ENCODE data around the gene AFF3. TPM values are rescaled to one million over a fixed set of nuclear protein-coding genes. Genes with fewer than 3 reads are reported as not detected.

The AFF3 gene
- total and polyA plus RNA-seq, 2 donors (not counting 3 experiments of a cell fraction or from before 2014, with no cell fraction given) = 0.06 to 0.07 TPM

GRCh38 chr2:100043891-100044255 lies 98.5 kb downstream of the AFF3 start:
- Histone ChIP-seq H3K4me3 (replicated peaks in 1 of 3; ENCODE audit: insufficient read depth in 1 of 3, low read depth in 1 of 3, low read length in 3 of 3) (no peak overlapping the region), H3K79me2 (ENCODE audit: control insufficient read depth, insufficient read depth, low read length) (no peaks in the 10 kb centered on the region), H3K9me3 (replicated peaks; ENCODE audit: control insufficient read depth, insufficient read depth, low read length) (no peaks in the 10 kb centered on the region), H3K4me1 (ENCODE audit: control insufficient read depth, extremely low read depth, insufficient read depth, low read length) (no peaks in the 10 kb centered on the region), H3K27ac (ENCODE audit: insufficient read depth, low read depth, low read length) (no peak overlapping the region), H3K27me3 (ENCODE audit: control insufficient read depth in 2 of 2, insufficient read depth in 2 of 2, low read length in 2 of 2) (peaks cover 0 to 3% of the 10 kb centered on the region in 2 experiments), H3K36me3 (ENCODE audit: control insufficient read depth in 2 of 2, extremely low read depth in 1 of 2, insufficient read depth in 2 of 2, low read length in 2 of 2) (no peaks in the 10 kb centered on the region), H2AFZ (ENCODE audit: low read depth, low read length) (no peak overlapping the region), H4K20me1 (replicated peaks; ENCODE audit: control insufficient read depth, extremely low read depth, insufficient read depth, low read length) (no peaks in the 10 kb centered on the region), H3K9me1 (replicated peaks; ENCODE audit: control insufficient read depth, extremely low read depth, insufficient read depth, low read length) (no peaks in the 10 kb centered on the region), H3K9ac (replicated peaks; ENCODE audit: extremely low read depth, insufficient read depth, low read length) (no peak overlapping the region), H3K4me2 (ENCODE audit: insufficient read depth, low read length) (no peak overlapping the region)
- FAIRE-seq (no peak), DNase-seq (ENCODE audit: low read depth, low spot score) (no peak)
- dilution Hi-C loops (cut with MboI; ENCODE audit: extremely low pct_ligation_motif_present, low sequenced_read_pairs) (no loop called here), intact Hi-C loops (cut with micrococcal nuclease) (loop anchor here (1.0 kb wide), 1 partner anchor 32 kb away; no protein-coding TSS in a partner anchor)
- TF ChIP-seq CTCF (IDR thresholded peaks at IDR 0.05; ENCODE audit: extremely low read depth in 1 of 2, insufficient read depth in 1 of 2, low read depth in 1 of 2, low read length in 2 of 2) (no peak), JUN (IDR thresholded peaks at IDR 0.05; ENCODE audit: borderline replicate concordance, insufficient read depth, insufficient read length, low read depth) (no peak), POLR2AphosphoS5 (IDR thresholded peaks at IDR 0.05; ENCODE audit: insufficient read depth, low read depth, low read length) (no peak)
- BruUV-seq (replicated peaks) = no TSS peak
- ChIA-PET CTCF (interaction anchor here (1.4 to 2.3 kb wide), 2 partner anchors 12 to 225 kb away, joined by 5 to 10 read pairs; no protein-coding TSS in a partner anchor), POLR2A (no interaction called here)

DNA sequence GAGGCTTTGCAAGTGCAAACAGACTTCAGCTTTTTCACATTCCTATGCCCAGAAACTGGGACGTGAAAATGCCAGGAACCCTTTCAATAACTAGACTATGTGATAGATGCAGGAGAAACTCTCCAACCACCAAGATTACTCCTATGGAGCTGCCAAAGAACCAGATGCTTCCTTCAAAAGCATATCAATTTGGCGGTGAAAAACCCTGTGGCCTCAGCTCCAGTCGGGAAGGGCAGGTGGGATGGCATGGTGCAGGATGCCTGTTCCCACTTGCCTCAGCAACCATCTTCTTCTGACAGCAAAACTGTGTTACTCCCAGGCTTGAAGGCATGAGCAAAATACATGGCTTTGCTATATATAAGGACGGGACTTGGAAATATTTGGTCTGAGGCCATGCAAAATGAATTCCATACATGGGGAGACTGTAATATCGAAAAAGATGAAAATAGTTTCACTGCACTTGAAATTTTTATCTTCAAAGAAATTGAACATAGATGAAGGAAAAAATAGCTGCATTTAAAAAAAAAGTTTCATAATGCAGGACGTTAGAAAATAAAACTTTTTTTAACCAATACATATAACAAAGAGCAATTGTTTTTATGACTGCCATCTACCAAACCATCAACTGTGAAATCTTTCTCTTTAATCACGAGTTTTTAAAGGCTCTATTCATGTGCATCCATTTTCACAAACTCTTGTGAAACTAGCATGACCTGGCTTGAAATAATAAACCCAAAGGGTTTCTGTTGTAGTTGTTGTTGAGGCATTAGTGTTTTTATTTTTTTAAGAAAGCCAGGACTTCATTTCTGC lies 99.1 kb downstream of the AFF3 start:
- no peak for DNase-seq (ENCODE audit: low read depth, low spot score)
- no peak for FAIRE-seq
- no peak for TF ChIP-seq POLR2A (IDR thresholded peaks at IDR 0.05; ENCODE audit: low read depth, low read length)
- no peak for TF ChIP-seq CTCF (IDR thresholded peaks at IDR 0.05; ENCODE audit: extremely low read depth in 1 of 2, insufficient read depth in 1 of 2, low read depth in 1 of 2, low read length in 2 of 2)
- TF ChIP-seq FOS (IDR thresholded peaks at IDR 0.05; ENCODE audit: borderline replicate concordance, insufficient read depth, low read length) = no peak
- TF ChIP-seq POLR2AphosphoS5 (IDR thresholded peaks at IDR 0.05; ENCODE audit: insufficient read depth, low read depth, low read length) = no peak
- TF ChIP-seq GATA2 (IDR thresholded peaks at IDR 0.05; ENCODE audit: insufficient read depth, insufficient read length, low read depth, low read length) = no peak
- TF ChIP-seq JUN (IDR thresholded peaks at IDR 0.05; ENCODE audit: borderline replicate concordance, insufficient read depth, insufficient read length, low read depth) = no peak
- TF ChIP-seq MYC (IDR thresholded peaks at IDR 0.05; ENCODE audit: low read depth, low read length) = no peak
- TF ChIP-seq, protein P1, sequence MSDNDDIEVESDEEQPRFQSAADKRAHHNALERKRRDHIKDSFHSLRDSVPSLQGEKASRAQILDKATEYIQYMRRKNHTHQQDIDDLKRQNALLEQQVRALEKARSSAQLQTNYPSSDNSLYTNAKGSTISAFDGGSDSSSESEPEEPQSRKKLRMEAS (IDR thresholded peaks at IDR 0.05; ENCODE audit: insufficient read depth, insufficient read length) = no peak
- TF ChIP-seq EZH2 (IDR thresholded peaks at IDR 0.05; ENCODE audit: borderline replicate concordance, low read depth, low read length, severe bottlenecking) = no peak
- H3K4me3 ChIP-seq (replicated peaks in 1 of 3; ENCODE audit: insufficient read depth in 1 of 3, low read depth in 1 of 3, low read length in 3 of 3) = no peak overlapping the region
- H3K27ac ChIP-seq (ENCODE audit: insufficient read depth, low read depth, low read length) = no peak overlapping the region
- no TSS peak for BruUV-seq (replicated peaks)
- dilution Hi-C loops (cut with MboI; ENCODE audit: extremely low pct_ligation_motif_present, low sequenced_read_pairs) (no loop called here), intact Hi-C loops (cut with micrococcal nuclease) (loop anchor here (1.0 kb wide), 1 partner anchor 31 kb away; no protein-coding TSS in a partner anchor)
- CTCF ChIA-PET = interaction anchor here (1.4 to 2.3 kb wide), 2 partner anchors 11 to 224 kb away, joined by 5 to 10 read pairs; no protein-coding TSS in a partner anchor
- H3K36me3 ChIP-seq (ENCODE audit: control insufficient read depth in 2 of 2, extremely low read depth in 1 of 2, insufficient read depth in 2 of 2, low read length in 2 of 2) = no peaks in the 10 kb centered on the region
- H3K4me1 ChIP-seq (ENCODE audit: control insufficient read depth, extremely low read depth, insufficient read depth, low read length) = no peaks in the 10 kb centered on the region
- H2AFZ ChIP-seq (ENCODE audit: low read depth, low read length) = no peak overlapping the region
- H4K20me1 ChIP-seq (replicated peaks; ENCODE audit: control insufficient read depth, extremely low read depth, insufficient read depth, low read length) = no peaks in the 10 kb centered on the region
- no peaks in the 10 kb centered on the region for H3K9me3 ChIP-seq (replicated peaks; ENCODE audit: control insufficient read depth, insufficient read depth, low read length)
- H3K4me2 ChIP-seq (ENCODE audit: insufficient read depth, low read length) = no peak overlapping the region
- POLR2A ChIA-PET = interaction anchor here (0.6 kb wide), 1 partner anchor 224 kb away, joined by 3 read pairs; no protein-coding TSS in a partner anchor
- H3K9me1 ChIP-seq (replicated peaks; ENCODE audit: control insufficient read depth, extremely low read depth, insufficient read depth, low read length) = no peaks in the 10 kb centered on the region
- H3K9ac ChIP-seq (replicated peaks; ENCODE audit: extremely low read depth, insufficient read depth, low read length) = no peak overlapping the region
- H3K79me2 ChIP-seq (ENCODE audit: control insufficient read depth, insufficient read depth, low read length) = no peaks in the 10 kb centered on the region
- peaks cover 0 to 3% of the 10 kb centered on the region in 2 experiments for H3K27me3 ChIP-seq (ENCODE audit: control insufficient read depth in 2 of 2, insufficient read depth in 2 of 2, low read length in 2 of 2)
